Right atrium auricular region (tissue), 2 donors: ENCODE measurements around the gene GARIN5A. TPM values are rescaled to one million over a fixed set of nuclear protein-coding genes. Genes with fewer than 3 reads are reported as not detected.

ENCODE experiments used
- DNase-seq: peaks from one replicate; pipeline ENCODE4 v3.0.0-alpha.2; 2019; ENCODE audit warnings: low spot score
- H3K27ac ChIP-seq, 2 donors: fragments of 200-600 bp; sonication (generic); 1 replicate in 1 of 2; 2 replicates in 1 of 2; pipeline ENCODE4 v1.5.1; 2016 to 2019
- H3K27me3 ChIP-seq, 2 donors: fragments of 200-600 bp; sonication (generic); one replicate each; pipeline versions ENCODE4 v1.5.1 to v1.6.0; 2017 to 2019
- H3K36me3 ChIP-seq: fragments of 200-600 bp; sonication (generic); one replicate; pipeline ENCODE4 v1.5.1; 2016
- H3K4me1 ChIP-seq, 2 donors: fragments of 200-600 bp; sonication (generic); one replicate each; pipeline versions ENCODE4 v1.5.1 to v1.6.0; 2017 to 2019
- H3K4me3 ChIP-seq, 2 donors: fragments of 200-600 bp; sonication (generic); 1 replicate in 1 of 2; 2 replicates in 1 of 2; pipeline ENCODE4 v1.5.1; 2017 to 2019; ENCODE audit warnings: mild to moderate bottlenecking in 1 of 2, moderate library complexity in 1 of 2
- H3K9me3 ChIP-seq, 2 donors: fragments of 200-600 bp; sonication (generic); one replicate each; pipeline ENCODE4 v1.5.1; 2019
- CTCF ChIP-seq, 2 donors: fragments of 200-600 bp; sonication (generic); IDR thresholded peaks; one replicate each; pipeline ENCODE4 v1.5.1; 2019; ENCODE audit warnings: antibody characterized with exemption in 2 of 2
- total RNA-seq, 2 donors: library from RNA; depleted of rRNA; stranded (reverse); fragments of >200 nt; gene quantifications; one replicate each; pipeline ENCODE4 v1.1.0, GENCODE V29; 2016

GARIN5A gene
- total RNA-seq, 2 donors from 2014 or later = 1.4 to 2.3 TPM

GRCh38 chr19:50488389-50489194 lies 11.9 kb upstream of the GARIN5A start:
- no peak for DNase-seq
- no peak overlapping the region for H3K4me3 ChIP-seq
- peaks cover 6% of the 10 kb centered on the region for H3K36me3 ChIP-seq
- peaks cover 0 to 18% of the 10 kb centered on the region in 2 donors for H3K4me1 ChIP-seq
- no peak for TF ChIP-seq CTCF (IDR thresholded peaks at IDR 0.05)
- H3K9me3 ChIP-seq = no peaks in the 10 kb centered on the region
- H3K27ac ChIP-seq = peak overlapping the region in 1 of 2 donors; percentile 27
- H3K27me3 ChIP-seq = no peaks in the 10 kb centered on the region

GRCh38 chr19:50486823-50487515 lies 10.3 kb upstream of the GARIN5A start:
- peaks cover 0 to 14% of the 10 kb centered on the region in 2 donors for H3K4me1 ChIP-seq
- no peak overlapping the region for H3K4me3 ChIP-seq
- TF ChIP-seq CTCF (IDR thresholded peaks at IDR 0.05) = peak in 1 of 2 donors; percentile 52
- no peaks in the 10 kb centered on the region for H3K9me3 ChIP-seq
- H3K27ac ChIP-seq = no peak overlapping the region
- no peaks in the 10 kb centered on the region for H3K27me3 ChIP-seq
- DNase-seq = no peak
- H3K36me3 ChIP-seq = peaks cover 10% of the 10 kb centered on the region

GRCh38 chr19:50485284-50485955 lies 8.8 kb upstream of the GARIN5A start:
- Histone ChIP-seq H3K4me3 (no peak overlapping the region), H3K4me1 (peaks cover 0 to under 1% of the 10 kb centered on the region in 2 donors), H3K27me3 (no peaks in the 10 kb centered on the region), H3K27ac (no peak overlapping the region), H3K36me3 (peaks cover 26% of the 10 kb centered on the region), H3K9me3 (no peaks in the 10 kb centered on the region)
- TF ChIP-seq CTCF (IDR thresholded peaks at IDR 0.05) = no peak
- no peak for DNase-seq

GRCh38 chr19:50482916-50483315 lies 6.3 kb upstream of the GARIN5A start:
- TF ChIP-seq CTCF (IDR thresholded peaks at IDR 0.05) = no peak
- Histone ChIP-seq H3K4me1 (peaks cover 1 to 12% of the 10 kb centered on the region in 2 donors), H3K9me3 (no peaks in the 10 kb centered on the region), H3K4me3 (no peak overlapping the region), H3K27me3 (no peaks in the 10 kb centered on the region), H3K36me3 (peaks cover 51% of the 10 kb centered on the region), H3K27ac (no peak overlapping the region)
- no peak for DNase-seq

GRCh38 chr19:50482271-50482855 lies 5.7 kb upstream of the GARIN5A start:
- no peak for TF ChIP-seq CTCF (IDR thresholded peaks at IDR 0.05)
- peaks cover 52% of the 10 kb centered on the region for H3K36me3 ChIP-seq
- H3K27me3 ChIP-seq = no peaks in the 10 kb centered on the region
- no peak overlapping the region for H3K4me3 ChIP-seq
- no peak overlapping the region for H3K27ac ChIP-seq
- H3K9me3 ChIP-seq = no peaks in the 10 kb centered on the region
- peaks cover 3 to 18% of the 10 kb centered on the region in 2 donors for H3K4me1 ChIP-seq
- no peak for DNase-seq
